Stimulated activated CD4-positive, alpha-beta T cell treated with anti-CD3 and anti-CD28 coated beads, Interleukin-4, amount 100 ng/mL, for 1 hour (primary cell): ENCODE results near the gene RNF43.

Experiments used
- DNase-seq: peaks from one replicate; pipeline ENCODE4 v3.0.0-alpha.2; 2020

Gene RNF43

DNA sequence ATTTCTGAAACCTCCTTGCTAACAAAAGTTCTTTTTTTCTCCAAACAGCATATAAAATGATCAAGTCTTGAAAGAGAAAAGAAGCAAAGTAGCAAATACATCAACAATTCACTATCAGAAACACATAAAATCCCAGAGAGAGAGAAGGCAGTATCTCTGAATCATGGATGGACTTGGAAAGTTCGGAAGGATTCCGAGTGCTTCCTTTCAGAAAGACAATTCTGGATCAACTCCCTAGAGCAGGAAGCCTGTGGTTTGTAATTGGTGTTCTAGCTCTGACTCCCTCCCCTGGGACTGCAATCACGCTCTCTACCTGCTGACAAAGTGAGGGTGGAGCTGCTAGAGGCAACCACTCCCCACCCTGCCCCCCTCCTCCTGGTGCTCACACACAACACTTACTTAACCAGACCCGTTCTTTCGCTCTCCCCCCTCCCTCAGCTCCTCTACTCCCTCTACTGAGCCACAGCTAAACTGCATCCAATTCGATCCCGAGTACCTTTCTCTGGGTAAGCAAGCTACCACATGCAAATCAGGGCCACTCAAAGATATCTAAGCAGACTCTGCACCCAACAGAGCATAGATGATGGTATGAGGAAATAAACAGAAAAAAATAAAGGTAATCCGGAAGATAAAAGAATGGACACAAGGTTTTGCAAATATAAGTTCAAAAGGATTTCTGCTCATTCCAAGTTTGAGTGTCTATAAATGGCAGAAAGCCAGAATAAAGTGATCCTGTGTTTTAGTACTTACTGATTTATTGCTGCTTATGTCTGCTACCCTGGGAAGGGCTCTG lies at the start of gene RNF43:
Gene RNF43 (minus strand): TSS at position 235 of the 793 bp plus-strand sequence. CDS start 1,957 bp downstream, outside the sequence.
- DNase-seq = peak; percentile 80

DNA sequence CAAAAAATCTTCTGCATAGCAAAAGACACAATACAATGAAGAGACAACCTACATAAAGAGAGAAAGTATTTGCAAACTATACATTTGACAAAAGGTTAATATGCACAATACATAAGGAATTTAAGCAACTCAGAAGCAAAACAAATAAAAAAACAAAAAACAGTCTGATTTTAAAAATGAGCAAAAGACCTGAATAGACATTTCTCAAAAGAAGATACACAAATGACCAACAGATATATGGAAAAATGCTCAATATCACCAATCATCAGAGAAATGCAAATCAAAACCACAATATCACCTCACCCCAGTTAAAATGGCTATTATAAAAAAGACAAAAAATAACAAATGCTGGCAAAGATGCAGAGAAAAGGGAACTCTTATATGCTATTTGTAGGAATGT lies 38.2 kb upstream of the RNF43 start:
- DNase-seq = no peak

DNA sequence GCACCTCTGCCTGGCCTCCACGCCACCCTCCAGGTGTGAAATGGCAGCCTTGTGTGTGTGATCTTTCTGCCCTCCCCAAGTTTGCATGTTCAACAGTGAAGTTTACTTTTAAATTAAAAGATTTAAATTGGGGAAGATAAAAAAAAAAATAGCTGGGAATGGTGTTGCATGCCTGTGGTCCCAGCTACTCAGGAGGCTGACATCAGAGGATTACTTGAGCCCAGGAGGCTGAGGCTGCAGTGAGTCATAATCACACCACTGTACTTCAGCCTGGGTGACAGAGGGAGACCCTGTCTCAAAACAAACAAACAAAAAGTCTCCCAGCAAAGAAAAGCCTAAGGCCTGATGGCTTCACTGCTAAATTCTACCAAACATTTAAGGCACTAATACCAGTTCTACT lies 35.4 kb upstream of the RNF43 start:
- no peak for DNase-seq

DNA sequence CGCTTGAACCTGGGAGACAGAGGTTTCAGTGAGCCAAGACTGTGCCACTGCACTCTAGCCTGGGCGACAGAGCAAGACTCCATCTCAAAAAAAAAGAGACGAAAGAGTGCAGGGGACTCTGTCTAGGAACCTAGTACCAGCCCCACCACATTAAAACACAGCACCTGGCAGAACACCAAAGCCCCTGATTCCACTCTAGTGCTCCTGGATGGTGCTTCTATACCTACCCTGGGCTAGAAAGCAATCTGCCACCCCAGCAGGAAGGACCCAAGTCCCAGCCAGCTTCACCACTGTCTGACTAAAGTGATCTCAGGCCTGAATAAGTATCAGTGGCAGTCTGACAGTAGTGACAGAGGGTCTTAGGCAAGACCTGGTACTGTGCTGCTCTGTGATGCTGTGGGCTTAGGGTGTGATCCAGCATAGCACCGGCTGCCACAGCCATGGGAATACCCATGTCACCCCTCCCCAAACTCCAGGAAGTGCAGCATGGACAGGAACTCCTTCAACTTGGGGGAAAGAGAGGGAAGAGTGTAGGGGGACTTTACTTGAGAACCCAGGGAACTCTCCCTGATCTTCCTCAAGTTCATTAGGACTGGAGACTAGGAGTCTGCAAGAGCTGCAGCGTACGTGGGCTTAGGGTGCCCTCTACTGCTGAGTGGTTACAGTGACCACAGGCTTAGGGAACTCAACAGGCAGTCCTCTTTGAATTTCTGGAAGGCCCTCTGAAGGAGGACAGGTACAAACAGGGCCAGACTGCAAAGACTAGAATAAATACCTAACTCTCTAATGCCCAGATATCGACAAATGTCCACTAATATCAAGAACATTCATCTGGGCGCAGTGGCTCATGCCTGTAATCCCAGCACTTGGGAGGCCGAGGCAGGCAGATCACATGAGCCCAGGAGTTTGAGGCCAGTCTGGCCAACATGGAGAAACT lies 30.0 kb upstream of the RNF43 start:
- DNase-seq = peak; percentile 62

DNA sequence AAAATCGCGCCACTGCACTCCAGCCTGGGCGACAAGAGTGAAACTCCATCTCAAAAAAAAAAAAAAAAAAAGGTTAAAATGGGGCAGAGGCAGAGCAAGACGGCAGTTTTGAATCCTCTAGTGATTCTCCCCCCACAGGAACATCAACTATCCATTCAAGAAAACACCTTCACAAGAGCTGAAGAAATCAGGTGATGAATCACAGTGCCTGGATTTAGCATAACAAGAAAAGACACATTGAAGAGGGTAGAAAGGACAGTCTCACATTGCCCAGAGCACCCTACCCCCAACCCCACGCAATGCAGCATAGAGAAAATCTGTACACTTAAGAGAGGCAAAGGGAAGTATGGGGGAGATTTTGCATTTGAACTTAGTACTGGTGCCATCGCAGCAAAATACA lies 28.8 kb upstream of the RNF43 start:
- DNase-seq = no peak

DNA sequence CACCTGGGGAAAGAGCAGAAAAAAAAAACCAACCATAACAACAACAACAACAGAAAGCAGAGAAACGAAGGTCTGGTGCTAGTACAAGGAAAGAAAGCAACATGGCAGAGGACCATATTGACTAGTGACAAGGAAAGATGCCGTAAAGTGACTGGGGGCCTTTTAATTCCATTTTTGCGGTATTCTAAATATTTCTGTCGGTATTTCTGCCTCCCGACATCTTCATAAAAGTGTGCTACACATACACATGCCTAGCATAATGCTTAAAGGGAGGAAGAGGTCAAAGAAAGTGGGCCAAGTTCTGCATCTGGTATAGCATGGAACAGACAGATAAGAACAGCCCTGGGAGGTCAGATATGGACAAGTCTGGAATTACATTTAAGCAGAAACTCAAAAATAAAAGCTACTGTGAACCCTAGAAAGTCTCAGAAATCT lies 19.5 kb upstream of the RNF43 start:
- DNase-seq = no peak

DNA sequence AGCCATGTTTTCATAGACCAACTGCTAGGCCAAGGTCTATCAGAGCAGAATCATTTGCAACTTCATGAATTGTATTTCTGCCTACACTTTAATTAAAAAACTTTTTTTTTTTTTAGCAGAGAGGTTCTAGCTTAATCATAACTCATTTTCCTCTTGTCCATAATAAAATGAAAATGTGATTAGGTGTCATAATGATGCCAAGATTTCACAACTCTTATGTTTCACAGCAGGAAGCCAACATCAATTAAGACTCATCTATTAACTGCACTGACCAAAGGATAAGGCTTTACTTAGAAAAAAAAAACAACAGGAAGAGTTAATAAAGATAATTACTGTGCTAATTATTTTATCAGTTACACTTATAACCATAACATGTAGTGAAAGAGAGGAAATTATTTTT lies 18.9 kb upstream of the RNF43 start:
- DNase-seq = no peak

DNA sequence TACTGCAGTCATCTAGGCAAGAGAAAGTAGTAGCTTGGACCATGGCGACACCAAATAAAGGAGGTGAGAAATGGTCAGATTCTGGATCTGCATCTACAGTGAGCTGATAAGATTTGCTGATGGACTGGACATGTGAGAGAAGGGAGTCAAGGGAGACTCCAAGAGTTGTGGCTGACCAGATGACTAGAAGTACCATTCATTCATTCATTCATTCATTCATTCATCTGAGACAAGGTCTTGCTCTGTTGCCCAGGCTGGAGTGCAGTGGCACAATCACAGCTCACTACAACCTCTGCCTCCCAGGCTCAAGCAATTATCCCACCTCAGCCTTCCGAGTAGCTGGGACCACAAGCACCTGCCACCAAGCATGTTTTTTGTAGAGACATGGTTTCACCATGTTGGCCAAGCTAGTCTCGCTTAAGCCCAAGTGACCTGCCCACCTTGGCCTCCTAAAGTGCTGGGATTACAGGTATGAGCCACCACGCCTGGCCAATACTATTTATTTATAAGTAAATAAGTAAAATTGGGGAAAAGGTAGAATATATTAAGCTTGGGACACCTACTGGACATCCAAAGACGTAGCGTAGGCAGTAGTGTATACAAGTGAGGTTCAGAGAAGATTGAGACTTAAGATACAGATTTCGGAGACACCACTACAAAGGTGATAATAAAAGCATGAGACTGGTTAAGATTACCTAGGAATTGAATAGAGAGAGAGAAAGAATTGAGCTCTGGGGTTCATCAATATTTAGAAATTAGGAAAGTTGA lies 15.7 kb upstream of the RNF43 start:
- no peak for DNase-seq

DNA sequence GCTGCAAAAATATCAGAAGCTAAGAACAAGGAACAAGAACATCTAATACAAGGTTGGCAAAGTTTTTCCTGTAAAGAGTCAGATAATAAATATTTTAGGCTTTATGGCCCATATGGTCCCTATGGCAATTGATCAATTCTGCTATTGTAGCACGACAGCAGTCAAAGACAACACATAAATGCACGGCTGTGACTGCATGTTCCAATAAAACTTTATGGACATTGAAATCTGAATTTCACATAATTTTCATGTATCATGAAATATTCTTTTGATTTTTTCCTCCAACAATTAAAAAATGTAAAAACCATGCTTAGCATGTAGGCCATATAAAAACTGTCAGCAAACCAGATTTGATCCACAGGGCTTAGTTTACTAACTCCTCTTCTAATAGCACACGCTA lies 10.5 kb upstream of the RNF43 start:
- DNase-seq = no peak

DNA sequence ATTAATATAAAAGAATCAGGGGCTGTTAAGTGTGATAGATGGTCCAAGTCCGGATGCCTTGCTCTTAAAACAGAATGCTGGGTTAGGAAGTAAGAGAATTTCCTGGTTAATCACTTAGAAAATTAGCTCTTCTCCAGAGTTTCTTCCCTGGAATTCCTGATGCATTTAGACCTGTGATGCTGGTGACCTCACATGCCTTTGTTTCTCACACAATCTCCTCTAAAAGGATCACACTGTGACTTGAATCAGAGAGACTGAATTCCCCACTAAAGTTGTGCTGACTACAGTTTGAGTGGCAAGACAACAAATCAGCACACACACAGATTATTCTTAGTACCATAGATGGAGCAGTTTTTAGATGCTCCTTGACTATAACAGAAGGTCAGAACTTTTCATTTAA lies 4.4 kb upstream of the RNF43 start:
- DNase-seq = no peak

DNA sequence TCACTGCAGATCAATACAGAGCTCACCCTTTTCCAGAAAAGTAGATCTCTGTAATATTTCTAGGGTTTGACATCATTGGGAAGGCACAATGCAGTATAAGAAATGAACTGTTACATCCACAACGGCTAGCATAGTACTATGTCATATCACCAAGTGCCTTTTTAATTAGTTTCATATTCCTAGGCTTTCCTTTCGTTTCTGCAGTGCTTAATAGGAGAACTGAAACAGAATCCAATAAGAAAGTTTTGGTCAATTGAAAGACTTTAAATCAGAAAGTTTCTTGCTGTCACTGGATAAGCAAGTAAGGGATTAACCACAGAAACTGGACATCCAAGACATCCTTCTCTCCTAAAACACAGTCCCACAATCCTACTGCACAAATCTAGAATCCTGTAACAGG lies 3.5 kb upstream of the RNF43 start:
- no peak for DNase-seq

DNA sequence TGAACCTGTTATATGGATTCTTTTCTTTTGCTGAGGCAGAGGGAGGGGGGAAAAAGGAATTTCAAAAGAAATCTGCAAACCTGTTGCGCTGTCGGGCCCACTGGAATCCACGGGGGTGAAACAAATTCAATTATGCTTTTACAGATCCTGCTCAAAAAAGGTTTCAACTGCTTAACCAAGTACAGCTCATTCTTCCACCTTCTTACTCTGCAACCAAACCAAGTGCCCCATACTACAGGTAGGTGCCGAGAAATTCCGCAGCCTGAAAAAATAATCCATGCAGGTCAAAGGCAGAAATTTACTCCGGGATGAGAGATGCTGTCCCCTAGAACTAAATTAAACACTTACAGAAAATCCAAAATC lies 416 bp downstream of the RNF43 start:
- no peak for DNase-seq

DNA sequence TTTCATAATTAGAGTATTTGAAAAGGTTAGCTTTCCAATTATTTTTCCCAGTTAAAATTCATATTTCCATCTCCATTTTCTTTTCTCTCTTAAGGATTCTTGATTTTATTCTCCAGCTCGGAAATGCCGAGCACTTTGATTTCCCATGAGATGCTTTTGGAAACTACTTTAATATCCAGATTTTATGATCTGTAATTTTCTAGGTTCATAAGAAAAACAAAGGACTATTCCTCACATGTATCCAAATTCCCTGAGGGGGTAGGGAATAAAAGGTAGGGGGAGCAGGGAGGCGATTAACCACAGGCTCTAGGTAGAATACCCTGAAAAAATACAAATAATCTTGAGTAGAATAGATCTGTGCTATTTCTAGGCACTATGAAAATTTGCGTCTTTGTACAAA lies 938 bp downstream of the RNF43 start:
- DNase-seq = no peak

DNA sequence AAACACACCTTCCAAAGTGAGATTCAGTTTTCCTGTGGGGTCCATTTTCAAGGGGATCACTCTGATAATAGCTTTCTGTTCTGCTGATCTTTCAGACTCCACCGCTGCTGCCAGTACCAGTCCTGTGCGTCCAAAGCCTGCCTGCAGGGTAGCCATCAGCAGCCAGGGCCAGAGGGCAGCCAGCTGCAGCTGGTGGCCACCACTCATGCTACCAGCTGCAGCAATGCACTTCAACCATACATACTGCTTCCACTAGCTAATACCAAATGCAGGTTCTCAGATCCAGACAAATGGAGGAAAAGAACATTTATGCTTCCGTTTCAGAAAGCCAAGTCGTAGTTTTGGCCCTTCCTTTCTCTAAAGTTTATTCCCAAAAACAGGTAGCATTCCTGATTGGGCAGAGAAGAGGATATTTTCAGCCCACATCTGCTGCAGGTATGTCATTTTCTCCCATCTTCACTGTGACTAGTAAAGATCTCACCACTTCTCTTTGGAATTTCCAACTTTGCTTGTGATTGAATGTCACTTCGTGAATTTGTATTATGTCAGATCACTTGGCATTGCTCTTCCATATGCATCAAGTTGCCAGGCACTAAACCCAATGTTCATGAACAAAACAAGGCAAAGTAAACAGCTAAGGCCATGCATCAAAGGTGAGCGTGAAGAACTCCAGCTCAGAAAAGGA lies 1.8 kb downstream of the RNF43 start:
- no peak for DNase-seq

DNA sequence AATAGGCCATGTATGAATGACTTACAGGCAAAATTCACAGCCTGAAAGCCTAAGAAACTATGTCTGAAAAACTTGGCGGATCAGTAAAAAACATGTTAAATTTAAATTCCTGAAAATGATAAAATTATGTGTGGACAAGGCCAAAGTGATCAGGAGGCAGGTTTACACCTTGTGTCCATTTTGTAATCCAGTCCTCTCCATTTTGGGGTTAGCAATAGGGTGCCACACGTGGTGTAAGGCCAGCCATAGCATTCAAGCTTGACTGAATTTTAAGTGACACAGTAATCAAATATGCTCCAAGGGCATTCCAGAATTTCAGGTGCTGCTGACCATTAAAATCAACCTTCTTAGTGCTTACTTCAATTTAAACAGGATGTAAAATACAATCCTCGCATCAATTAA lies 2.7 kb downstream of the RNF43 start:
- no peak for DNase-seq

DNA sequence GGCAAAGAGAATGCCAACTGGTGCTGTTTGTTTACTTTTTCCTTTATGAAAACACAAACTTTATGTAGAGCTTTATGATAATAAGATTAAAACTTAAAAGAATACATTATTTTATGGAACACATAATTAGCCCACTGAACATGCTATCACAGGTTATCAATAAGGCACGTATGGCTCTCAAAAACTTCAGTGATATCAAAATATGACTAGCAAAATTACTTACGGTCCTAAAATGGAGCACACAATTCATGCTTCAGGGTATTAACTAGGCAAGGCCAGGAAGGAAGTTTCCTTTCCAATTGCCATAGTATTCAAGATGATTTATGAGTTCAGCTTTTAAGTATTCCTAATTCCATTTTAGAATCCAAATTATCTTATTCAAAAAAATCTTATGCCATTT lies 3.6 kb downstream of the RNF43 start:
- no peak for DNase-seq

DNA sequence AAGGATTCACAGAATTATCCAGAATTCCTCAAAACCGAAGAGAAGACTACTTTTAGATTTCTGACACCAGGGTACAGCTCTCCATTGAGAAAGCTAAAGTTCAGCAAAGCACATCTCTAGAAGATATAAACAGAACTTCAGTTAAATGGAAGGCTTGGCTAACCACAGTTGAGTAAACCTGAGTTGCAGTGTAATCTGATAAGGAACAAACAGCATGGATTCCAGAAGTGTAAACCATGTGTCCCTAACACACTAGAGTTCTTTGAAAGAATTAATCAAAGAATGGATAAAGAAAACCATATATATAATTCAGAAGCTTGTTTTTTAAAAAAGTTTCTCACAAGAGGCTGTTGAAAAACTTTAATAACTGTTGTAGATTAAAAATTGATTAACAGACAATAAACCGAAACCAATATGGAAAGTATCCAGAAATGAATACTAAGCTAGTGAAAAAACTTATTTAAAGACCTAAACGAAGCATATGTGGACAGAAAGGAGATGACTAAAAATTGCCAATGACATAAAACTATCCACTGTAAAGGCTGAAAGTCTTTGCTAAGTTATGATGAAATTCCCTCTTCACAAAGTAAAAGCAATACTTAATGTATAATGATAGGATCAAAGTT lies 4.3 kb downstream of the RNF43 start:
- no peak for DNase-seq

DNA sequence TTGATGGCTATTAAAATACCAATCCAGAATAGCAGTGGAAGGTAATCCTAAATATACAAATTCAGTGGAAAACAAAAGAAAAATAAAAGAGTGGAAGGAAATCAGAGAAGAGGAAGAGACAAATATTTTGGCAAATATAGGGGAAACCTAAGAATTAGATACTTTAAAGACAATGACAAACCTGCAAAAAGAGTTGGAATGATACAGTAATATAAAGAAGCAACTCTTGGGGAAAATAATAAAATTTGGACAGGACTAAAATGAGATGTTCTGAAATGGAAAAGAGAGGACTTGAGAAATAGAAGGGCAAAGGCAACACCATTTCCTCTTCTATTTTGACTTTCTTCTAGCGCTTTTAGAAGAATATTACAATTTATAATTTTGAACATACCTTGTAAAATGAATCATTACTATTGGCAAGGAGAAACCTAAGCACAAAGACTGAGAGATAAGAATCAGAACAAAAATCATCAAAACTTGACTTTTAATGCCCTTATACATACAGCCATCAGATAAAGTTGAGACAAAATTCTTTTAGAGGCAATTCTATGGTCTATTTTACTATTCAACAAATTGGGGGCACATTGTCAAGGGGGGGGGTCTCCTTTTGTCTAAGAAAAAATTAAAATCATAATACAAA lies 5.2 kb downstream of the RNF43 start:
- no peak for DNase-seq

DNA sequence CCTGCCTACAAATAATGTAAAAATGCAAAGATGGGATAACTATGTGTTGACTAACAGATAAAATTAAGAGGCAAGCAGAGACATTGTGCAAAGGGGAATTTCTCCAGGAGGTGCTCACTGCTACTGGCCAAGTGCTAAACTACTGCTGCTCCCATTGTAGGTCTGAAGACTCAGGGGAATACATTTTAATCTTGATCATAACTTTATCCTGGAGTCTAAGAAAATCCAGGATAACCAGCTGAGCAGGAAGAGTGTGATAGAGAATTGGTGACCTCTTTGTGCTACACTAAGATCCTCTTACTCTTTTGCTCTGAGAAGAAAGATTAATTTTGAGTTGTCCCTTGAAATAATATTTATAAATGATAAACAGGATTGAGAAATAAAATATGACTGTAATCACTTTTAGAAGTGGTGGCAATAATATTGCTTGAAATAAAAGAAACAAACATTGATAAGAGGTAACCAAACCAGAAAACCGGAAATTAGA lies 5.9 kb downstream of the RNF43 start:
- DNase-seq = no peak

DNA sequence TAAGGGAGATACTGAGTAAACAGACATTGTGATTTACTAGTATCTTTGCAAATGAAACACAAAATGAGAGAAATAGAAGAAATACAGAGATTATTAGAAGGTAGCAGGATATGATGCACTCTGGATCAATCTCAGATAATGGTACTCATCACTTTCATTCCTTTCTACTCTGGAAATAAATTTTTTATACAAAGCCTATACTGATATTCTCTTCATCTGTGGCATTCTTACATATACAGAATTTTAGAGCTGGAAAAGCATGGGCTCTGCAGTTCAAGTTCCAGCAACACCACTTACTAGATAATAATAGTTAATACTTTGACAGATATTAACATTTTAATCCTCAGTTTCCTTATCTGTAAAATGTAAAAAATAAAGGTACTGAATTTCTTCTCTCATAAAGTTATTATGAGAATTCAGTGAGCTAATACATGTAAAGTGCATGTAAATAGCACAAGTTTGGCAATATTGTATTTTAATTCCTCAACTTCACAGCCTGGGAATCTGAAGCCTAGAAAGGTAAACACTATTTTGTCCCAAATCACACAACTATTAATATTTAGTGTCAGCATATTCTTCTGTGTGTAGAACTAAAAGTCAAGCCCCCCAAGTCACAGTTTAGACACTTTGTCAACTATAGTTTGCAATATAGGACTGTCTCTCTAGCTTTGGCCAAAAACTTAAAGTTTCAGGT lies 6.5 kb downstream of the RNF43 start:
- DNase-seq = no peak

DNA sequence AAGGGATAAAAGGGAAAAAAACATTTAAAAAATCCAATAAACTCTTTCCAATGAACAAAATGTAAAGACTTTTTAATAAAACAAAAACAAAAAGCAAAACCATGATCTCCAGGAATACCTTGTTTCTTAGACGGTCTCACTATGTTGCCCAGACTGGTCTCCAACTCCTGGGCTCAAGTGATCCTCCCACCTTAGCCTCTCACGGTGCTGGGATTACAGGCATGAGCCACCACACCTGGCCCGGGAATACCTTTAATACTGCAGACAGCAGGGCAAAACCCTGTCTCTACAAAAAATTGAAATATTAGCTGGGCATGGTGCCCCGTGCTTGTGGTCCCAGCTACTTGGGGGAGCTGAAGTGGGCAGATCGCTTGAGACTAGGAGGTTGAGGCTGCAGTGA lies 7.9 kb downstream of the RNF43 start:
- DNase-seq = no peak
